Activated CD4-positive, alpha-beta T cell treated with anti-CD3 and anti-CD28 coated beads, Interleukin-2, Interleukin-4, amounts not matched to agents 100 ng/mL and 50 ng/mL, durations not matched to agents 16 hours and 8 hours (primary cell): ENCODE data around the gene TRAF4.
"Not testable (repeated sequence)": the region's sequence is repeated elsewhere in the genome, so short reads cannot be mapped to it uniquely, and the experiment has no call there.

Experiments used
- DNase-seq: peaks from one replicate; pipeline ENCODE4 v3.0.0-alpha.2; 2020; ENCODE audit warnings: low spot score

Gene TRAF4

GRCh38 chr17:28792877-28793661, 49.3 kb downstream of the TRAF4 start:
- no peak for DNase-seq

DNA sequence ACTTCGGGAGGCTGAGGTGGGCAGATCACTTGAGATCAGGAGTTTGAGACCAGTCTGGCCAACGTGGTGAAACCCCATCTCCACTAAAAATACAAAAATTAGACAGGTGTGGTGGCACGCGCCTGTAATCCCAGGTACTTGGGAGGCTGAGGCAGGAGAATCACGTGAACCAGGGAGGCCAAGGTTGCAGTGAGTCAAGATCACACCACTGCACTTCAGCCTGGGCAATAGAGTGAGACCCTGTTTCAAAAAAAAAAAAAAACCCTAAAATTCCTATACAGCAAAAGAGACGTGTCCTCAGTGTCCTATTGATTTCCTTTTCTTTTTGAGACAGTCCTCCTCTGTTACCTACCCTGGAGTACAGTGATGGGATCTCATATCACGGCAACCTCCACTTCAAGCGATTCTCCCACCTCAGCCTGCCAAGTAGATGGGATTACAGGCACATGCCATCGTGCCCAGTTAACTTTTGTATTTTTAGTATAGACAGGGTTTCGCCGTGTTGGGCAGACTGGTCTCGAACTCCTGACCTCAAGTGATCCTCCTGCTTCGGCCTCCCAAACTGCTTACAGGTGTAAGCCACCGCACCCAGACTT, 51.1 kb downstream of the TRAF4 start:
- DNase-seq: not testable (repeated sequence)

- no peak for DNase-seq
Measured at GRCh38 chr17:28796062-28796461, 52.3 kb downstream of the TRAF4 start.
